HG02970 (cell line): ENCODE data around the gene PHF19.

Source experiments
- ATAC-seq: cut with Tn5 transposase; IDR thresholded peaks from one replicate; pipeline ENCODE4 v1.9.1; 2021; ENCODE audit warnings: mild to moderate bottlenecking, moderate library complexity, moderate number of reproducible peaks; ENCODE audit not compliant: unreplicated experiment, low FRiP score

PHF19 gene

GRCh38 chr9:120892748-120893610 is 16.0 kb upstream of the PHF19 start:
- ATAC-seq: peak; percentile 50

- ATAC-seq: peak; percentile 28
Observed at GRCh38 chr9:120891884-120892747, 15.1 kb upstream of the PHF19 start.

GRCh38 chr9:120891245-120891883 is 14.4 kb upstream of the PHF19 start:
- ATAC-seq: no peak

GRCh38 chr9:120890320-120891244 is 13.6 kb upstream of the PHF19 start:
- ATAC-seq: no peak

- ATAC-seq: no peak
Observed at GRCh38 chr9:120889606-120890271, 12.8 kb upstream of the PHF19 start.

- no peak for ATAC-seq
Observed at GRCh38 chr9:120888626-120889025, 11.6 kb upstream of the PHF19 start.

- ATAC-seq: no peak
Observed at GRCh38 chr9:120886490-120886967, 9.5 kb upstream of the PHF19 start.

- no peak for ATAC-seq
Observed at GRCh38 chr9:120885958-120886357, 9.0 kb upstream of the PHF19 start.

- no peak for ATAC-seq
Observed at GRCh38 chr9:120885457-120885856, 8.5 kb upstream of the PHF19 start.

- no peak for ATAC-seq
Observed at GRCh38 chr9:120883608-120883996, 6.6 kb upstream of the PHF19 start.

- no peak for ATAC-seq
Observed at GRCh38 chr9:120882935-120883607, 6.1 kb upstream of the PHF19 start.

GRCh38 chr9:120879446-120879845 is 2.5 kb upstream of the PHF19 start:
- ATAC-seq: no peak

GRCh38 chr9:120878188-120879130 is 1.5 kb upstream of the PHF19 start:
- no peak for ATAC-seq

GRCh38 chr9:120877276-120878034 is 467 bp upstream of the PHF19 start:
- peak; percentile 52 for ATAC-seq

GRCh38 chr9:120875954-120876841 is 790 bp downstream of the PHF19 start:
- peak; percentile 58 for ATAC-seq

- no peak for ATAC-seq
Observed at GRCh38 chr9:120875643-120875953, 1.4 kb downstream of the PHF19 start.
